WI38 (cell line): ENCODE measurements around the gene CPSF4.
A peak's percentile ranks its signal among the peaks of the same experiment; 100 is the strongest.

Experiments
- H3K4me3 ChIP-seq: 2 replicates; pipeline ENCODE4 v1.5.1; 2011; ENCODE audit warnings: low read depth, mild to moderate bottlenecking, control low read depth, low read length
- CTCF ChIP-seq: IDR thresholded peaks from 2 replicates; pipeline ENCODE4 v1.5.1; 2012; ENCODE audit warnings: low read depth, mild to moderate bottlenecking, control low read depth, low read length

Gene CPSF4

DNA sequence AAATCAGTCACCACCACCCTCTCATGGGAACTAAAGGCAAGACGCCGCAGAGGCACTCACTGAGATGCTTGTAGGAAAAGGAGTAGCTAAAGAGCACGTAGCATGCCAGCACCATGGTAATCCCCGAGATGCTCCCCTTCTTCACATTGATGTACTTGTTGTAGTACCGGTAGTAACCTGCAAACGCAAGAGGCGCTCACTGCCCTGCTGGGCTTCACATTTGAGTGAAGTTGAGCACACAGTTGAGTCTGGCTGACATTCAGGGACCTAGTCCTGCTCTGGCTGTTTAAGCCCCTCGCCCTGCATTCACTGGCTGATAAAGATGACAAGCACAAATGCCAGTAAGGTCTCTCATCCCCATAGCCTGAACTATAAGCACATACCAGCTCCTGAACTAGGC, 20.3 kb downstream of the CPSF4 start:
- TF ChIP-seq CTCF = peak; percentile 25; the same call in 1 of the 2 replicates
- H3K4me3 ChIP-seq = no peak overlapping the region

- no peak for TF ChIP-seq CTCF
These were observed 21.9 kb downstream of the CPSF4 start for GRCh38 chr7:99460651-99461050.

DNA sequence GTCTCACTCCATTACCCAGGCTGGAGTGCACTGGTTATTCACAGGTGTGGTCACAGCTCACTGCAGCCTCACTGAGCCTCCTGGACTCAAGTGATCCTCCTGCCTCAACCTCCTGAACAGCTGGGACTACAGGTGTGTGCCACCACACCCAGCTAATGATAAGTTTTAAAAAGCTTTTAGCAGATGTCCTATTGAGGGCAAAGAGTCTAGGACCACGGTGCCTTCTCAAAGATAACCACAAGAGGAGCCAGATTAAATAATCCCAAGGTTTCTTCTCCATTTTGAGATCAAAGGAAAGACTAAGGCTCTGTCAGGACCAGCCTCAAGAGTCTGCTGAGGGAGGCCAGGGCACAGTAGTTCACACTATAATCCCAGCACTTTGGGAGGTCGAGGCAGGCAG, 22.5 kb downstream of the CPSF4 start:
- no peak overlapping the region for H3K4me3 ChIP-seq
- TF ChIP-seq CTCF = no peak

More at GRCh38 chr7:99460651-99461050, 21.9 kb downstream of the CPSF4 start:
- H3K4me3 ChIP-seq = no peak overlapping the region

GRCh38 chr7:99465421-99465768, 26.7 kb downstream of the CPSF4 start:
- TF ChIP-seq CTCF = no peak

GRCh38 chr7:99468336-99468918, 29.7 kb downstream of the CPSF4 start:
- H3K4me3 ChIP-seq = no peak overlapping the region
- TF ChIP-seq CTCF = no peak

More at GRCh38 chr7:99465421-99465768, 26.7 kb downstream of the CPSF4 start:
- H3K4me3 ChIP-seq = peak overlapping the region; percentile 96

GRCh38 chr7:99469381-99470065, 30.8 kb downstream of the CPSF4 start:
- TF ChIP-seq CTCF = no peak
- H3K4me3 ChIP-seq = no peak overlapping the region

- no peak for TF ChIP-seq CTCF
- peak within 1 kb of the TSS; percentile 95 for H3K4me3 ChIP-seq
These were observed 34.0 kb downstream of the CPSF4 start, which contains the start of gene ZNF789 for GRCh38 chr7:99472561-99473314. Gene ZNF789, plus strand, starts transcription at chr7:99472890. Its CDS starts 3,567 bp downstream, at chr7:99476457.
